GM19452 (cell line): Measurements from ENCODE around the gene TBC1D24.
"Not testable (repeated sequence)": the region's sequence is repeated elsewhere in the genome, so short reads cannot be mapped to it uniquely, and the experiment has no call there.

Experiments
- ATAC-seq: cut with Tn5 transposase; IDR thresholded peaks from one replicate; pipeline ENCODE4 v1.9.1; 2021; ENCODE audit not compliant: unreplicated experiment

TBC1D24 gene

DNA sequence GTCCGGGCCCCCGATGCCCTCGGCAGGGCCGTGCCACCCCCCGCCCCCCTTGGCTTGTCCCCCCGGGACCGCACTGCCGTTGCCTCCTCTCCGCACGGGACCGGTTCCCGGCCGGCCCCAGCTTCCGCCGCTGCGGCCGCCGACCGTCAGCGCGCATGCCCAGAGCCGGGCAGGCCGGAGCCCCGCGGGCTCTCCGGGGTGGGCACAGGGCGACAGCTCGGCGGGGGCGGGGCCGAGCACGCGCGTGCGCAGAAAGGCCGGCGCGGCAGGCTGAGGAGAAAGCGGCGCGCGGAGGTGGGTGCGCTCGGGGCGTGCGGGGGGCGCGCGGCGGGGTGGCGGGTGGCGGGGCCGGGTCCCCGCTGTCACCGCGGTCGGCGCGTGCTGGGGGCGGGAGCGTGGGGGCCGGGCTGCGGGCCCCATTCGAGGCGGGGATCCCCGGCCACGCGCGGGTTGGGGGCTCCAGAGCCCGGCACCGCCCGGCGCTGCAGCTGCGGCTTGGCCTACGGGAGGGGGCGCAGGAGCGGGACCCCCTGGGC lies at the start of gene TBC1D24:
TSS of gene TBC1D24 (plus strand) at position 251 of the 536 bp plus-strand sequence. CDS start 21,022 bp downstream, outside the sequence.
- ATAC-seq = peak; percentile 56

DNA sequence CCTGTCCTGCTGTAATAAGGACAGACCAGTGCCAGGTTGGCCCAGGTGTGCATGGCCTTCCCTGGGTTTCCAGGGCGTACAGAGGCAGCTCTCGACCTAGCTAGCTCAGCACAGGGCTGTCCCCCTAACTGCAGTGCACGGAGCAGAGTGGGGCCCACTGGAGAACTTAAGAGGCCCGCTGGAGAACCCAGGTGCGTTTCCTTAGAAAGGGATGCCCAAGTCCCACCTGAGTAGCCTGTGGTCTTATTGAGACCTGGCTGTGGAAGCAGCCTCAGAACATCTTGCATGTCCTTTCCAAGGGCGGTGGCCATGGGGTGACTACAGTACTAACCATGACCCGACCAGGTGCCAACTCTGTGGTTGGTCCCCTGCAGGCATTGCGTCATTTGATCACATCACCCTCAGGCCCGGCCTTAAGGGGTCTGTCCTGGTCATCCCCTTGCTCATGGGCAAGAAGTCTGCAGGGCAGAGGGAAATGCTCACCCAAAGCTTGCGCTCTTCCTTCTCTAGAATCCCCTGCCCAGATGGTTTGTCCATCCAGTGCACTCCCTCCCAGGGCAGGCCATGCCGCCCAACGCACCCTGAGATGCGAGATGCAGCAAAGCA lies 49.0 kb upstream of the TBC1D24 start:
- ATAC-seq = no peak

DNA sequence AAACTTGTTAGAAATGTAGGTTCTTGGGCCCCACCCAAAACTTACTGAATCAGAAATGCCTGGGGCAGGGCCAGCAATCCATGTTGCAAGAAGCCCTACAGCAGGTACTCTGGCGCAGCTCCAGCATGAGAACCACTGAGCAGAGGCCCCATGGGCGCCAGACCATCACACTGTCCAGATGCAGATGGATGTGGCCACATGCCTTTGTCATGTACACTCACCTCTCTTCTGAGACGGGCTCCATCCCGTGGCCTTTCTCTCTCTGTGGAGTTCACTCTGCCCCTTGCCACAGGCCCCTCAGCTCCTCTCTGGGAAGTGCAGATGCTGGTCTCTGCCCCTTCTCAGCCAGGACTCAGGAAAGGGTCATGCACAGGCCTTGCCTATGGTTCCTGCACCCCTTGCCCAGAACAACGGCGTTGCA lies 48.0 kb upstream of the TBC1D24 start:
- no peak for ATAC-seq

DNA sequence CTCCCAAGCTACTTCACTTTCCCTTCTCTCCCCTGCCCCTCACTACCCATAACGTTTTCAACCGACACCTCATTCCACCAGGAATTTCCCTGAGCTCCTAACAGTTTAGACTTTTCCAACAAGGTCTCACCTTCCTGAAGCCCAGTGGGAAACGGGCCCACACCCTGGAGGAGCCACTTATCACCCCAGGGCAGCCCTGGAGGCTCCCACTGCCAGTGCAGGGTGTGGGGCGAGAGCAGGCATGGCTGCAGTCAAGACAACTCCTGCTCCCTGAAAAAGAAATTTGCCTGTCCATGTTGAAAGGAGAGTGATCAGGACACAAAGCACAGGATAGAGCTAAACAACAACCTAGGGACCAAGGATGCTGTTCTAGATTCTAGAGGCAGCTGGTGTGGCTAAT lies 47.4 kb upstream of the TBC1D24 start:
- no peak for ATAC-seq

DNA sequence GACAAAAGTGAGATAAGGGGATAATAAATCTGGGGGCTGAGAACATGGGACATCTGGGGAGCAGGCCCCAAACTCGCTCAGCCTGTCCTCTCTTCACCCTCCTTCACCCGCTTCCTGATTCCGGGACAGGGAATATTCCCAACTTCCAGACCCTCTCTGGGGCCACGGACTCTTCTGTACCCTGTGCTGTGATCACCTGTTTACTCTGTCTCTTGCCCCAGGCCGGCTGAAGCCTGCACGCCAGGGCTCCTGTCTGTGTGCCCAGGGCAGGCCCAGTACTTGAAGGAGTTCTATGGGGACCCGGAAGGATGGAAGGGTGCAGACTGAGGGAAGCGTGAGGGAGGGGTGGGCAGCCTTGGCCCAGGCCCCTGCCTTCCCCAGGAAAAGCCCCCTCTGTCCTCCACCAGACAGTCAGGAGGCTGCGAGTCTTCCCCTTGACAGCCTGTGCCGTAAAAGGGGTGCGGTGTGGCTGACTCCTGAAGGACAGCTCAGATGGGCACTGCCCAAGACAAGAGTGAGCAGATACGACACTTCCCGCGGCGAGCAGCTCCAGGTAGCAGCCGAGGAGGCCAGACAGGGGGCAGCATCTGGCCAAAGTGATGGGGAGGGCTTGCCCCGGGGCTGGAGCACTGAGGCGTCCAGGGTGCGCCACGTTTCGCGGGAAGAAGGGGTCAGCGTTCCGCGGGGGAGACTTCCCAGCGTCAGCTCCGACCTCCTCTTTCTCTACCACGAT lies 46.7 kb upstream of the TBC1D24 start:
- peak; percentile 13 for ATAC-seq

DNA sequence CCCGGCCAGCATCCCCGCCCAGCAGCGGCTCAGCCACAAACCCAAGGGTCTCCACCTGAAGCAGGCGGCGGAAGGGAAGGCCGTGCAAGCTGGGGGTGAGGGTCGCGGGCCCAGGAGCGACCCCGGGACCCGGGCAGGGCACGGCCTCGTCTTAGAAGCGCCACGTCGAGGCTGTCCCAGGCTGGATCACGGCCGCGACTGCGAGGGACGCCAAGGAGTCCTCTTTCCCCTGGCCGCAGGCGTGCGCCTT lies 46.2 kb upstream of the TBC1D24 start:
- no peak for ATAC-seq

DNA sequence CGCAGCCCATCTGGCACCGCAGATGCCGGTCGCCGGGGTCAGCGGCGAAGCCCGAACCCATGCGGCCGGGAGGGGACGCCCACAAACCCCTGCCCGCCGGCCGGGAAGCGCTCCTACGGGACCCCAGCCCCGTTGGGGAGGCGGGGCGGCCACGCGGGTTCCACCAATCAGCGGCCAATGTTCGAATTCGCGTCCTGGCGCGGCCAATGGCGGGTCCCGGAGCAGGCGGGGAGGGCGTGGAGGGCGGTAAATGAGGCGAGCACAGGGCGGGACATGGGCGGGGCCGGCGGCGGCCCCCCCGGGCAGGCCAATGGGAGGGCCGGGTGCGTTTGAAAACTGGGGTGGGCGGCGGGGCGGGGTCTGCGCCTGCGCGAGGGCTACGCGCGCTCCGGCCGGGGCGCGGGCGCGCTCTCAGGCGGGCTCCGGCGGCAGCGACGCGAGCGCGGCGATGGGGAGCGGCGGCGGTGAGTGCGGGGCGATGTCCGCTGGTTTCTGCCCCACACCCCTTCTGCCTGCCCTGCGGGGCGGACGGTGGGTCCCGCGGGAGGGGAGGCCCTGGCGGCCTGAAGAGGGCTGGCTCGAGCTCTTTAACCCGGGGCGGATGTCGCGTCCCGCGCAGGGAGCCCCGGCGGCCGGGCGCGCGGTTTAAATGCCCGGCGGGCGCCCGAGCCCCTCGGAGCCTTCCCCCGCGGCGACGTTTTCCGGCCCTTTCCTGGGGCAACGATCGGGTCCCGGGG lies 45.7 kb upstream of the TBC1D24 start, which contains the start of gene CCNF:
TSS of gene CCNF (plus strand) at position 414 of the 737 bp plus-strand sequence. CDS start at position 449, 35 bp downstream.
- peak; percentile 84 for ATAC-seq

DNA sequence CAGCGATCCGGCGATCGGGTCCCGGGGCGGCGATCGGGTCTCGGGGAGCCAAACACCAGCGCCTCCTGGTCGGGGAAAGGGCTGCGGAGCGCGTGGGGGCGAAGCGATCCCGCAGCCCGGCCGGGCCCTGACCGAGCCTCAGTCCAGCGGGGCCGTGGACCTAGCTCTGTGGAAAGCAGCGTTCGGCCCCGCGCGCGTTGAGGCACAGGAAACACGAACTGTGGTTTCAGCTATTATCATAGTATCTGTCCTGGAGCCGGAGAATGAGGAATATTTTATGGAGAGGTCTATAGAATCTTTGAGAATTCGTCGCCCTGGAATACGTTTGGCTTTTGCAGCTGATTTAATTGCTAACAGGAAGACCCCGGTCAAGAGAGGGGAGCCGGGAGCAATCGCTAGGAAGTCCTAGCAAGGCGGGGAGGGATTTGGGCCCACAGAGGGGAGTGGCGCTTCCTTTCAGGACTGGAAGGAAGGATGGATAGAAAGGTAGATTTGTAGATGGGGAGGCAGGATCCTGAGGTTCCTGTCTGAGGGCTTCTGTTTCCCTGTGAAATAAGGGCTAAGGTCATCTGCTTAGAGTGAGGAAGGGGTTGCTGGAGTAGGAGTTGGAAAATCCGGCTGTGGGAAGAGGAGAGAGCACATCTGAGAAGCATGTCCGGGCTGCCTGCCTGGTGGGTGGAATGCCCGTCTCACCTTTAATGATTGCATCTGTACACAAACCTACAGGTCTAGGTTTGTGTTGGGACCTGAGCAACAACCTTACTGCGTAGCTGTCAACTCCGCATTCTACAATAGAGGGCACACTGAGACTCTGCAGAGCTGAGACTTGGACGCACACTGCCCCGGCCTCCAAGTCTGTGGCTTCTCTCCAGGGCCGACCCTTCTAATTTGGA lies 44.9 kb upstream of the TBC1D24 start:
- ATAC-seq = no peak

DNA sequence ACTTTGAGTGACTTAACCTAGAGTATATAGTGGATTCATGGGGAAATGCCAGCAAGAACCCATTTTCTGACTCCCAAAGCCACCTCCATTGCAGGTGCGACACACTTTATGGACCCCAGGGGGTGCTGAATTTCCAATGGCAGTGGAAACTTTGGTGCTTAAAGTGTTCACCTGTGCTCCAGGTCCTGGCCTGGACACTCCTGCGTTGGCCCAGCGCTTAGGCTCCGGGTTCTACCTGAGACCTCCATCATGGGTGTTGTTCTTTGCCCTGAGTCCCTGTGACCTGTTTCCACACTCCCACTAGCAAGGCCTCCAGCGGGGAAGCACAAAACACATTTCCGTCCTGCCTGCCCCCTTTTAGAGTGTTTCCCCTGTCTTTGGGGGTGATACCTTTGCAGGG lies 42.6 kb upstream of the TBC1D24 start:
- no peak for ATAC-seq

DNA sequence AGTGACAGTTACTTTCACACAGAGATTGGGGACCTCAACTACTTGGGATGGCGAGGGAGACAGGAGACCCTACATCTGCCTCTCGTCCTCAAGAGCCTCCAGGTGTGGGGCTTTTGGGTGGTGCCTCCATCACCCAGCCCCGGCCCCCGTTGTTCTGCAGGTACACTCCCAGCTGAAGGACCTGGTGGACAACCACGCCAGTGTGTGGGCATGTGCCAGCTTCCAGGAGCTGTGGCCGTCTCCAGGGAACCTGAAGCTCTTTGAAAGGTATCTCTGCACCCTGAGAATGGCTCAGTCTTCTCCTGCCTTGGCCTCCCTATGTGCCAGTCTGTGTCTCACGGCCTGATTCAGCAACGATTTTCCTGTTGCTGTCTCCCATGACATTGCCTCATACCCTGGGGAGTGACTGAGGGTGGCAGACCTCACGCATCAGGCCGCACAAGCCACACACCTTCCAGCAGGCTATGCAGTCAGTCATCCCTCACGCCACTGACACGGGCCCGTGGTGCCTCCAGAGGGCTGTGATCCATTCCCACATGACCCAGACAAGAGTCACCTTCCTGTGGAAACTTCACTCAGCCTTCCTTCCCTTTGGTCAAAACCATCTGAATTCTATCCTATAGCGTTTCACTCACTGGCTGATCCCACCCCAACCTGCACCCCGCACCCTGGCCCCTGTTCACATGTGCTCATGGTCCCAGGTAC lies 42.0 kb upstream of the TBC1D24 start:
- no peak for ATAC-seq

DNA sequence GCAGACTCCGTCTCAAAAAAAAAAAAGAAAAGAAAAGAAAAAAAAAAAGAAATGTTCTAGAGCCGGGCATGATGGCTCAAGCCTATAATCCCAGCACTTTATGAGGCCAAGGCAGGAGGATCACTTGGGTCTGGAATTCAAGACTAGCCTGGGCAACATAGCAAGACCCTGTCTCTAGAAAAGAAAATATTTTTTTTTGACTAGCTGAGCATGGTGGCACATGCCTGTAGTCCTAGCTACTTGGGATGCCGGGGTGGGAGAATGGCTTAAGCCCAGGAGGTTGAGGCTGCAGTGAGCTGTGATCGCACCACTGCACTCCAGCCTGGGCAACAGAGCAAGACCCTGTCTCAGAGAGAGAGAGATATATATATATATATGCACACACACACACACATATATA lies 39.7 kb upstream of the TBC1D24 start:
- not testable (repeated sequence) for ATAC-seq

DNA sequence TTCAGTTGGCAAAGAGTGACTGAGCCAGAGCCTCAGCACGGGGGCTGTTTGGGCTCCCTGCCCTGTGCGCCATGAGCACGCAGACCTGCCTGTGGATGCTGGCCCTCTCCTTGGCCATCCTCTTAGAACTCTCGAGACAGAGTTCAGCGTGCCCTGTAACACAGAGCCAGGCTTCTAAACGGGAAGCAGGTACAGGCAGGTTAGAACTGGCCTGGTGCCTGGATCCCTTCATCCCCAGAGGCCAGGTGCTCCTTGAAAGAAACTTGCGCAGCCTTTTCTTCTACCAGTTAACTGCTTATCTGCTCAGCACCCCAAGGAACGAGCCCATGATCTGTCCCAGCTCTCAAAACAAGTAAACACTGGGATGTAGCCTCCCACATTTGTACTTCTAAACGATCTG lies 38.8 kb upstream of the TBC1D24 start:
- no peak for ATAC-seq

DNA sequence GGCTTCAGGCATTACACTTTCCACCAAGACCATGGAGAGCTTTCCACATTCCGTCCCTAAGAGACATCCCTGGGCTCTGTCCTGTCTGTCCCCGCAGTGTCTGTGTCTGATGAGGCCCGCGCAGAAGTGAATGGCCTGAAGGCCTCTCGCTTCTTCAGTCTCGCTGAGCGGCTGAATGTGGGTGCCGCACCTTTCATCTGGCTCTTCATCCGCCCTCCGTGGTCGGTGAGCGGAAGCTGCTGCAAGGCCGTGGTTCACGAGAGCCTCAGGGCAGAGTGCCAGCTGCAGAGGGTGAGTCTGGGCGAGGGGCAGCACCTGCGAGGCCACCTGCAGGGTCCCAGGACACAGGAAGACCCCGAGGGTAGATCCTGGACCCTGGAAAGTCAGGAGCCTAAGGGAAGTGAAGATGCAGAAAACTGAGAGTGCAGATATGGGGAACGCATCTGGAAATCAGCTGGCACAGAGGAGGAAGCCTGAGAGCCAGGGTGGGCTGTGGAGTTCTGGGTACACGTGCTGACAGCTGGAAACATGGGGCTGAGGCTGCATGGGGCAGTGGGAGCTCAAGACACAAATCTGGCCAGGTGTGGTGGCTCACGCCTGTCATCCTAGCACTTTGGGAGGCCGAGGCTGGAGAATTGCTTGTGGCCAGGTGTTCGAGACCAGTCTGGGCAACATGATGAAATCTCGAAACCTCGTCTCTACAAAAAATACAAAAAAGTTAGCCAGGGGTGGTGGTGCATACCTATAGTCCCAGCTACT lies 37.7 kb upstream of the TBC1D24 start:
- no peak for ATAC-seq

DNA sequence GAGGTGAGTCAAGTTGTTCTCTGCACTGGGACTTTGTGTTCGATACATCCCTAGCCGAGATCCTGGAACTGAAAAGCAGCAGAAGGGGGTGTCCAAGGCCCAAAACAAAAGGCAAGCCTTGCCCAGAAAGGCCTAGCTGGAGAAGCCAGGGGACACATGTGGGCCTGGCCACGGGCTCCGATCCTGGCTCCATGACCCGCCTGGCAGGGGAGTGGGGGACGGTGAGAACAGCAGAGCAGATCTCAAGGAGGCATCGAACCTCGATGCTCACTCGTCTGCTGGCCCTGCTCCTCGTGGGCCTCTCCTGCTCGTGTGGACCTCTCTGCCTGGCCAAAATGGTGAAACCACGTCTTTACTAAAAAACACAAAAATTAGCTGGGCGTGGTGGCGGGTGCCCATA lies 36.8 kb upstream of the TBC1D24 start:
- no peak for ATAC-seq

DNA sequence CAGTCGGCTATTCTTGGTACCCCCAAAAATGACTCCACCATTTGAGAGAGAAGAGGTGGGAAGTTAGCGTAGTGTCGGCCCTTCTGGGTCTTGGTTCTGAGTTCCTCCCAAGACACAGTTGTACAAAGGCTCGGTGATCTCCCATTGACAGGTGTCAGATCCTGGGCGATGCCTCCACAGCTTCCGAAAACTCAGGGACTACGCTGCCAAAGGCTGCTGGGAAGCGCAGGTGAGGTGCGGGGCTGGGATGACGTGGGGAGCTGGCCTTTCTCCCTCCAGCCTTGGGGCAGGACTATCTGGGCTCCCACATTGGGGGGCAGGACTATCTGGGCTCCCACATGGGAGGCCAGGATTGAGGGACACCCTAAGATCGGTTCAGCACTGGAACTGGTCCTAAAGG lies 35.3 kb upstream of the TBC1D24 start:
- ATAC-seq = no peak

DNA sequence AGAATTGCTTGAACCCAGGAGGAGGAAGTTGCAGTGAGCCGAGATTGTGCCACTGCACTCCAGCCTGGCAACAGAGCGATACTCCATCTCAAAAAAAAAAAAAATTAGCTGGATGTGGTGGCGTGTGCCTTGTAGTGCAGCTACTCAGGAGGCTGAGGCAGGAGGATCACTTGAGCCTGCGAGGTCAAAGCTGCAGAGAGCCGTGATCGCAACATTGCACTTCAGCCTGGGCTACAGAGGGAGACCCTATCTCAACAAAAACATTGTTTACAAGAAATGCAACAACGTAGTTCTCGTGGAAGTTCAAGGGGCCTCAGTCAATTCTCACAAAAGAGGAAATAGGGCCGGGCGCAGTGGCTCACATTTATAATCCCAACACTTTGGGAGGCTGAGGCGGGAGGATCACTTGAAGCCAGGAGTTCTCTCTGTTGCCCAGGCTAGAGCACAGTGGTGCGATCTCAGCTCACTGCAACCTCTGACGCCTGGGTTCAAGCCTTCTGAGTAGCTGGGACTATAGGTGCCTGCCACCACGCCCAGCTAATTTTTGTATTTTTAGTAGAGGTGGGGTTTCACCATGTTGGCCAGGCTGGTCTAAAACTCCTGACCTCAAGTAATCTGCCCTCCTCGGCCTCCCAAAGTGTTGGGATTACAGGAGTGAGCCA lies 33.7 kb upstream of the TBC1D24 start:
- not testable (repeated sequence) for ATAC-seq

DNA sequence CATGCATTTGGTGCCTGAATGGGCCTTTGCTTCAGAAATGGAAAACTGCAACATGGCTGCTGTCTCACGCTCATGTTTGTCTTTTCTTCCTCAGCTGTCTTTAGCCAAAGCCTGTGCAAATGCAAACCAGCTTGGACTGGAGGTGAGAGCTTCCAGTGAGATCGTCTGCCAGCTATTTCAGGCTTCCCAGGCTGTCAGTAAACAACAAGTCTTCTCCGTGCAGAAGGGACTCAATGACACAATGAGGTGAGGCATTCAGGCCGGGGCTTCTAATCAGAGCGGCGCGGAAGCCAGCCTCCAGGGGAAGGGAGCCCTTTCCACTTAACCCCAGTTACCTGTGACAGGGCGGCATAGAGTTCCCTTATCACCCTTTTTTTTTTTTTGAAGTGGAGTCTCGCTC lies 31.4 kb upstream of the TBC1D24 start:
- no peak for ATAC-seq

DNA sequence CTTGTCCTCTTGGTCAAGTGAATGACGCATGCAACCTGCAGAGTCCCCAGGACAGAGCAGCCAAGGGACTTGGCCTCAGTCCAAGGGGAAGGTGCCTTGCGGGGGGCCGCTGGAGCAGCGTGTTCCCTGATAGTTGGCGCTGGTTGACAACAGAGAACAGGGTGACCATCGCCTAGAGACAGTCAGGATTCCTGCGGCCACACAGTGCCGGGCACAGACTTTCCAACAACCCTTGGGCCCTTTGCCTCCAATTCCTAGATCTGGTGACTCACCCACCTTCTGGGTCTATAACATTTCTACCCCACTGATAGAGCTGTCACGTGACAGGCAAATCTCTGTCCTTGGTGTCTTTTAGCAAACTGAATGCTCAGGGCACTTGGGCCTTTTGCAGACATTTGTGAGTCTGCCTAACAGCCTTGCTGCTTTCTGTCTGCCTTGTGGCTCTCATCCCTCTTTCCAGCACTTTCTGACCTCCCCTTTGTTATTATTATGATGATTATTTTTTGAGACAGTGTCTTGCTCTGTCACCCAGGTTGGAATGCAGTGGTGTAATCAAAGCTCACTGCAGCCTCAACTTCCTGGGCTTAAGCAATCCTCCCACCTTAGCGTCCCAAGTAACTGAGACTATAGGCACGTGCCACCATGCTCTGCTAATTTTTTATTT lies 26.9 kb upstream of the TBC1D24 start:
- ATAC-seq = no peak

DNA sequence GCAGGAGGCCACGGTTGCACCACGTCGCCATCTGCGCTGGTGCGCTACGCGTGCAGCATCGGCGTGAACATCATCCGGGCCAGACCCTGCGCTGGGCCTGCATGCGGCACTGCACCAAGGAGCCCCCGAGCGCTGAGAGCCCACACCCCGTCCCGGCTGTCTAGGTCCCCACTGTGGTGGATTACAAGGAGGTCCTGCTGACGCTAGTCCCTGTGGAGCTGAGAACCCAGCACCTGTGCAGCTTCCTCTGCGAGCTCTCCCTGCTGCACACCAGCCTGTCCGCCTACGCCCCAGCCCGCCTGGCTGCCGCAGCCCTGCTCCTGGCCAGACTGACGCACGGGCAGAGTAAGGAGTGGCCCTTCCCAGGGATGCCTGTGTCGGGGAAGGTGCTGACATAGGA lies 25.8 kb upstream of the TBC1D24 start:
- ATAC-seq = no peak
